Globus pallidus (tissue), 1 donor: ENCODE data around the gene NLK.
A peak's percentile ranks its signal among the peaks of the same experiment; 100 is the strongest.
"Not testable (repeated sequence)": the region's sequence is repeated elsewhere in the genome, so short reads cannot be mapped to it uniquely, and the experiment has no call there.

Source experiments
- DNase-seq: peaks from one replicate; pipeline ENCODE4 v3.0.0-alpha.2; 2015; ENCODE audit warnings: low spot score

NLK gene

DNA sequence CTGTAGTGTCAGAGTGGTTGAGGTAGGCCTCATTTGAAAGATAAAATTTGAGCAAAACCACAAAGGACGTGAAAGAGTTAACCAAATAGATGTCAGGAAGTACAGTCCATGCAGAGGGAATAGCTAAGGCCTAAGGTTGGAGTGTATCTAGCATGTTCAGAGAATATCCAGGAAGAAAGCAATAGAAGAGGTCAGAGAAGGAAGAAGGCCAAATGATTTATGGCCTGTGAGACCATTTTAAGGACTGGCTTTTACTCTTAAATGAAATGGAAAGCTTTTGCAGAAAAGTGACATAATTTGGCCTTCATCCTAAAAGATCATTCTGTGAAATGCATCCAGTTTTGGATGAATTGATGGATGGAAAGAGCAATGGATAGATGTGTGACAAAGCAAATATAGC lies 116.5 kb downstream of the NLK start:
- no peak for DNase-seq

DNA sequence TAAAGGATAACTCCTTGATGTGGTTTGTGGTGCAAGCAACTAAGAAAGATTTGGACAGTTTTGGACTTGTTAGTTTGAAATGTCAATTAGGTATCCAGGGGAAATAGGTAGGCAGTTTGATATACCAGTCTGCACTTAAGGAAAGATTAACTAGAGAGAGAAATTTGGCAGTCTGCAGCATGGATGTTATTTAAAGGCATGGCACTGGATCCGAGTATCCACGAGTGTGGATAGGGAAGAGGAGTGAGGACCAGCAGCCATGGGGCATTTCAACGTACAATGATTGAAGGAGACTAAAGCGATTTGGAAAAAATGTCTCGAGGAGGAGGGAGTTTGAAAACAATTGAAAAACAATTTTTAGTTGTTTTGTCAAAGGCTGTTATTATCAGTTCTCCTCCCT lies 117.4 kb downstream of the NLK start:
- no peak for DNase-seq

DNA sequence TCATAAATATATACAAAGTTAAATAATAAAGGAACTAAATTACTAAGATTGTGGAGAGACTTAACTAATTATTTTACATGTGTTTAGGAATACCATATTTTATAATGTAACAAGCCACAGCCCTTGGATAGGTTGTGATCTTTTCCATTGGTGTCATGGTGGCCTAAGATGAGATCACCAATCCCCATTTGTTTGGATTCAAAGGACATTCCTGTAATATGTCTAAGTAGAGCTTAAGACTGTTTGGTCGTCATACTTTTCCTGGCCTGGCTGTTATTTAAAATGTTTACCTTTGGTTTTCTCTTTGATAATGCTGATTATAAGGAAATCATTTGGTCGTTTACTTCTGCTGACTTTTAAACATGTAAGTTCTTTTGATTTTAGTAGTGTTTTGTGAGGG lies 118.1 kb downstream of the NLK start:
- no peak for DNase-seq

DNA sequence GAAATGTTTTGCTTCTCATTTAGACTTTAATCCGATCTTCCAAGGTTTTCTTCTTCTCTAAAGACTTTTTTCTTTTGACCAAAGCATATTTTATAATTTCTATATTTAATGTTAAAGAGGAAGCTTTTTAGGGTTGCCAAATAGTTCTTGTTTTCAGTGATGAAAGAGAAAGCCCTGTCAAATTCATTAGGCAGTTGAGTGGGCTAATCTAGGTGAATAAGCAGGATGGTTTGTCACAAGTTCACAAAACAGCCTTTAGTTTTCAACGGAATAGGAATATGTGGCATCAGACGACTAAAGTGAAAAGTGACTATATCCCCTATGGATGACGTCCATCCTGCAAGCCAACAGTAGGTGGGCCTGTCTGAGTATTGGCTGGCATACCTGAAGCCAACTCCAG lies 118.8 kb downstream of the NLK start:
- DNase-seq = no peak

DNA sequence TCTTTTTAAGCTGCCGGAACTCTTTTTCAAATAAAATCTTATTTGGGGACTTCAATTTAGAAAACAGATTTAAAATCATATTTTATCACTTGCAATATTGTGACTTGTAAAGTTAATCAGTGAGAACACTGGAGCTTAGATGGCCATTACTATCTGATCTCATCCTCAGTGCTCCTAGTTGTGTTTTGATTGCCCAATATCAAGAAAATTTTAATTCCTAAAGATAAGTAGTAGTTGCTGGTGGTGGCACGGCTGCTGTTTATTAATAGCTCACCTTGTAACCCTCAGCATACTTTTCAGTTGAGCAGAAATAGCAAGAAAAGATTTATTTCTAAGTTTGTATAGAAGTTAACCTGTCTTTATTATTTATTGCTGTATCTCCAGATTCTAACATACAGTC lies 124.0 kb downstream of the NLK start:
- DNase-seq = no peak

DNA sequence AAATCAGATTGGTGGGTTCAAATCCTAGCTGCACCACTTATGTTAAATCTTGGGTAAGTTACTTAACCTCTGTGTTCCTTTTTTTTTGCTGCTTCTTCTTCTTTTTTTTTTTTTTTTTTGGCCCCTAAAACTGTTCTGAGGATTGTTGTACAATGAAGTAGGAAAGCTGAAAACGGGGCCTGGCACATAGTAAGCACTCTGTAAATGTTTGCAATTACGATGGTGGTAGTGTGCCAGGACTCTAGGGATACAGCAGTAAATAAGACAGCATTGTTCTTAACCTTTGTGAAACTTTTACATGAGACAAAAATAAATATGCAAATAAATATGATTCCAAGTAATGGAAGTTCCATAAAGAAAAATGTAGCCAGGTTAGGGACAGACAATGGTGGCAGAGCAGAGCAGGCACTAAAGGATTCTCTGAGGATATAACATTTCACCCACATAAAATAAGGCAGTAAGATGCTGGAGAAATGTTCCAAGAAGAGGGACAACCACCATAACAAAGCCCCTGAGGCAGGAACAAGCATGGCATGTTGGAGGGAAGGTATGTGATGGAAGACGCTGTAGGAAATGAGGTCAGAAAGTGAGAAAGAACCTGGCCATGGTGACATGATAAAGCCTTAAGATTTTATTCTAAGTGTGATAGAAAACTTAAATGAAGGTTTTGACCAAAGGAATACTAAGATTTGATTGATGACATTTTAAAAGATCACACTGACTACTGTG lies 127.3 kb downstream of the NLK start:
- no peak for DNase-seq

DNA sequence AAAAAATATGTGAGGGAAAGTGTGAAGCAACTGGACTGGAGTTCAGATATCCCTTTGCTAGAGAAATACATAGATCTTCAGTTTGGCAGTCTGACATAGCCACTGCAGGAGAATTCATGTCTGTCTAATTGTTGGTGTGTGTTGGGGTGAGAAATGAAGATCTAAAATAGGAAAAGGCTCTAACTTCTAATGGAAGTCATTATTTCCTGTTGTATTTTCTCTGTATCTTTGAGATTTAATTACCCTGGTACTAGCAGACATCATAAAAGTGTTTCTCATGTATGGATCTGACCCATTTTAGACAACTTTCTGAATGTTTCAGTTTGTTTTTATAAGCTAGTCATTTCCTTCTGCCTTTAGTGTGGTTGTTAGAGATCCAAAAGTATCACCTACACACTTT lies 128.3 kb downstream of the NLK start:
- no peak for DNase-seq

DNA sequence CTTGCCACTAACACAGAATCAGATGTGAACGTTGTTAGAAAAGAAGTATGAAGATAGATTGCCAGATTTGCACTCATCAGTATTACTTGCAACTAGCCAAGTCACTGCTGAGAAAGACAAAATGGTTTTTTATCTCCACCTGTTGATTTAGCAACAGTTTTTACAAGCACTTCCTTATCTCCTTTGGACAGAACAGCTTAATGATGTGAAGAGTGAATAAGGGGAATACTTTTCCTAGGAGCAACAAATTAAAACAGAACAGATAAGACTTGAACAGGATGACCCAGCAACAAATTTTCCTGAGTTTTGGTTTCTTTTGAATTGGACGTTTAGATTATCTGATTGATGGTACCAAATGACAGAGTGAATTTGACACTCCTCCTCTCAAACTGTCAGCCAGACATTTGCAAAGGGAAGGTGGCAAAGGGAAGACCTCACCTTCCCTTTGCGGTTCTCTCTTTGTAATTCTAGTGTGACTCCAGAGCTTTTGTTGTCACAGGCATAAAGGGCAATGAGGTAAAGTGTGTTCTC lies 130.6 kb downstream of the NLK start:
- DNase-seq = no peak

DNA sequence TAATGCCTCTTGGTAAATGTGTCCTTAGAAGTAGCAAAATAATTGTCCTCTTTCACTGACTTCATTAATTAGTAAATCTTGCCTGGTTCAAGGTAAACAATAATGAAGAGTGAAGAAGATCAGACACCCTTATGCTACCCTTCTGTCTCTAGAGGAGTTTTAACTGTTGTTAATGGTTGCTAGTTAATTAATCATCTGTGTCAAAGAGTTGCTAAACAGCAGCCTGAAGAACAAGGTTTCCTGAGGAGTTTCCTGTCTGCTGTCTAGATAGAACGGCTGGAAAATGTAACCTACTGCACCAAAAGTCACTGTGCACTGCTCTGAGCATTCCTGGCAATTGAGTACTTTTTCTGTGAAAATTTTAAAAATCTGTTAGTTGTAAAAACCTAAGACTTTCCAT lies 131.3 kb downstream of the NLK start:
- DNase-seq = no peak

DNA sequence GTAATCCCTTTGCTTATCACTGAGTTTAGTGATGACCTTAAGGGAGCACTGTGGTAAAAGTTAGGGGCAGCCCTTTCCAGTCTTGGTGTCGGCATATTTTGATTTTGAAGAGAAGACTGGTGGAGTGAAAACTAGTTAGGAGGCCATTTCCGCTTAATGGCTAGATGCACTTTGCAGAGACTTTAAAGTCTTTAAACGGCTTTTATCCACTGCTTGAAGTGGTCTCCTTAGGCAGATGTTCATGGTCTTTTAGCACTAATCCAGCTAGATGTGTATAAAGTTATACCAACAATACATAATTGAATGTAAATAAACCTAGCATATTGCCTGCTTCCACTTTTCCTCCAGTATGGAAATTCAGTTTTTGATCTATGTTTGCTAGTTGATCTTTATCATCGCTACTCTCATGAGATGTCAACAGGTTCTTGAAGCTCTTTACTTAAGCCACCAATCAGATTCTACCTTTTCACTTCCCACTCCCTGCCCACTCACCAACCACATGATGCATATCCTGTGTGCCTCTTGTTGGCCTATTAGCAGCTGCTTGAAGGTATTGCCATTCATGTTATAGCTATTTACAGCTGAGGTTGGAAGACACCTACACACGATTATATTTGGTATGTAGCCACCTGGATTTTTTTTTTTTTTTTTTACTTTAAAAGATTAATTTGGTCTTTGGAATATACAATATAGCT lies 132.0 kb downstream of the NLK start:
- no peak for DNase-seq

DNA sequence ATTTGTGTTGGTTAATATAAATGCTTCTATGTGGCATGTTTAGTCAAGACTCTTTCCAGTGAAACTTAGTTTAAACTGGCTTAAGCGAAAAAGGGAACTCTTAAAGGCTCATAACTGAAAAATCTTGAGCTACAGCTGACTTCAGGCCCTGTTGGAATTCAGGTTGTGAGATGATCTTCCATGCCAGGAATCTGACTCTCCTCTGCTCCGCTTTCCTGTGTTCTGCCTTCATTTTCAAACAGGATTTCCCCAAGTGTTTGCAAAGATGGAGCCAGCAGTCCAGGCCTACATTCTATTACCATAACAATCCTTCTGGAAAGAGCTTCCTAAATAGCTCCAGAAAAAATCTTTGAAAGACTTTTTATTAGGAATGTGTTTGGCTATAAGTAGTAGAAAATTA lies 134.9 kb downstream of the NLK start:
- DNase-seq = no peak

DNA sequence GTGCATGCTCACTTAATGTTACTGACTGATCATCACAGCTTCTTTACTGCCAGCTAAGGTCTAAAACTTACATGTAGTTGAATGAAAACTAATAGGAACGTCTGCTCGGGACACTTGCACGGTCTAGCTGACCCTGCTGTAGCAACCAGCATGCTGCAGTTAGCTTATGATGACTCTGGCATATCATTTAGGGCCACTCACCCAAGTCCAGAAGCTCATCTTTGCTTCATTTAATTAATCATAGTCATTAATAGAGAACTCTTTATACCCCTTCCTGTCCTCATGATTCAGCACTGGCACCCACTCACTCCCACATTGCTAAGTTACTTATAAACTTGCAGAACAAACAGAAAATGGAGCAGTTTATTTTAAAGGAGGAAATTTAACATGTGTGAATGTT lies 136.3 kb downstream of the NLK start:
- no peak for DNase-seq

DNA sequence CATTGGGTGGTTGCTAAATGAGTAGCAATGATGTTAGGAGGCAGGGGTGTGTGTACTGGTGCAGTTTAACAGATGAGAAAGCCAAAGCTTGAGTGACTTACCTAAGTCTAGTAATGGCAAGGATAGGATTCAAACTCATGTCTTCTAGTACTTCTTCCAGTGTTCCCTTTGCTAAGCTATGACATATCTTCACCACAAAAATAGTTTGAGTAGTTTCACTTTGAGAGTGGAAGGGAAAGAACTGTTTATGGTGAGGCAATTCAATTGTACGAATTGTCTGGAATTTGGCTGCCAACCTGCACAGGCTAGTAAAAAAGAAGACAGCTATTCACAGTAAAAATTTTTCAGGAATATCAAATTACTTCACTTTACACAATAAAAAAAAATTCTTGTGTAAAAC lies 138.0 kb downstream of the NLK start:
- no peak for DNase-seq

DNA sequence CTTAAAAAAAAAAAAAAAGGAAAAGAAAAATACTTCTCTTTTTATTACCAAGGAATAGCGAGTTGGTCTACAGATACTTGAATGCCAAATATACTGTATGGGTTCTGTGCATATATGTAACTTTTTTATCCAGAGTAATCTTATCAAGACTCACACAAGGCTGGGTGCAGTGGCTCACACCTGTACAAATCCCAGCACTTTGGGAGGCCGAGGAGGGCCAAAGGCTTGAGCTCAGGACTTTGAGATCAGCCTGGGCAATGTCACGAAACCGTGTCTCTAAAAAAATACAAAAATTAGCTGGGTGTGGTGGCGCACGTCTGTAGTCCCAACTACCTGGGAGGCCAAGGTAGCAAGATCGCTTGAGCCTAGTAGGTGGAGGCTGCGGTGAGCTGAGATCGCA lies 139.1 kb downstream of the NLK start:
- no peak for DNase-seq

DNA sequence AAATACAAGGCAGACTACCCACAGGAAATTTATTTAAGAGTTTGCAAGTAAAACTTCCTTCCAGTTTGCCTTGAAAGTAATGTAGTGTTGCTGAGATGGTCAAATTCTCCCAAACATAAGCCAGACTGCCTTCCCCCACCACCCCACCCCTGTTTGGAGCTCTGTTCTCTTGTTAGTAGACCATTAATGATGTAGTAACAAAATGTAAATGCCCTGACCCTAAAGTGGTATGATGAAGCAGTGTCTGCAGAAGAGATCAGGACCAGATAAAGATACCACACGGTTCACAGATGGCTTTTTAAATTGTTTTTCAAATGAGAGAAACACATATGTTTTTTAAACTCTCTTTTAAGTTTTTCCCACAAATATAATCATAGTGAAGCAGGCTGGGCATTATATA lies 140.1 kb downstream of the NLK start:
- no peak for DNase-seq

DNA sequence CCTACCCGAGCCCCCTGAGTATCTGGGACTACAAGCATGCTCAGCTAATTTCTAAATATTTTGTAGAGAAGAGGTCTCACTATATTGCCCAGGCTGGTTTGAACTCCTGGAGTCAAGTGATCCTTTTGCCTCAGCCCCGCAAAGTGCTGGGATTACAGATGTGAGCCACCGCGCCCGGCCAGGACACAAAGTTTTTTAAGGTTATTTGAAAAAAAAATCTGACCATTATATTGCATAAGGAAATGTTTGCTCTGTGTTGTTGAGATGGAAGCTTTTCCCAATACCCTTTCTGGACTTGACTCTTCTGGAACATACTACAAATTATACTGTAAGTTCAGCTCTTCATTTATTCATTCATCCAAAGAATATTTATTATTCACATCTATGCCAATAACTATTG lies 143.2 kb downstream of the NLK start:
- DNase-seq = no peak

DNA sequence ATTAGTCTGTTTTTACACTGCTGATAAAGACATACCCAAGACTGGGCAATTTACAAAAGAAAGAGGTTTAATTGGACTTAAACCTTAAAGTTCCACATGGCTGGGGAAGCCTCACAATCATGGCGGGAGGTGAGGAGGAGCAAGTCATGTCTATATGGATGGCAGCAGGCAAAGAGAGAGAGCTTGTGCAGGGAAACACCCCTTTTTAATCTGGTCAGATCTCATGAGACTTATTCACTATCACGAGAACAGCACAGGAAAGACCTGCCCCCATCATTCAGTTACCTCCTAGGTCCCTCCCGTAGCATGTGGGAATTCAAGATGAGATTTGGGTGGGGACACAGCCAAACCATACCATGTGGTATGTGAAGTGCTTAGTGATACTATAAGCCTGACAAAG lies 144.0 kb downstream of the NLK start:
- not testable (repeated sequence) for DNase-seq

DNA sequence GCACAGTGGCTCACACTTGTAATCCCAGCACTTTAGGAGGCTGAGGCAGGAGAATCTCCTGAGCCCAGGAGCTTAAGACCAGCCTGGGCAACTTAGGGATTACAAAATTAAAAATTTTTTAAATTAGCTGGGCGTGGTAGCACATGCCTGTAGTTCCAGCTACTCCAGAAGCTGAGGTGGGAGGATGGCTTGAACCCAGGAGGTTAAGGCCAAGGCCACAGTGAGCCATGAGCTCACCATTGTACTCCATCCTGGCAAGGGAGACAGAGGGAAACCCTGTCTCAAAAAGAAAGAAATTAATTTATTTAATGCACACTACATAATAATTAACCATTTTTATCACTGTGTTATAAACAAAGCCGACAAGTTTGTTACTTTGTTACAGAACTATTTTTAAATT lies 145.5 kb downstream of the NLK start:
- no peak for DNase-seq

DNA sequence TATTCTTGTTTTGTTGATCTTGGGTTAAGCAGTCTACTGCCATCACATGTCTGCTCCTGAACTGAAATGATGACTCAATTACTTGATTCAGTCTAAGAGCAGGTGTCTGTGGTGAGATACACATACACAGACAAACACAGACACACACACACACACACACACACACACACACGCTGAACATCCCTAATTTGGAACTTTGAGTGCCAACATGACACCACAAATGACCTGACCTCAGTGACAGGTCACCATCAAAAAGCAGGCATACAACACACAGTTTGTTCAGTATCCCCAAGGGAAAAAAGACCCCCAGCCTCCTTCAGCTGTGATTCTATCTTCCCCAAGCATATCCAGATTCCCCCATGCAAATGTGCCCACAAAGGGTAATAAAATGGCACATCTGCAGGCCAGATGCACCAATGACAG lies 146.4 kb downstream of the NLK start:
- DNase-seq = no peak

DNA sequence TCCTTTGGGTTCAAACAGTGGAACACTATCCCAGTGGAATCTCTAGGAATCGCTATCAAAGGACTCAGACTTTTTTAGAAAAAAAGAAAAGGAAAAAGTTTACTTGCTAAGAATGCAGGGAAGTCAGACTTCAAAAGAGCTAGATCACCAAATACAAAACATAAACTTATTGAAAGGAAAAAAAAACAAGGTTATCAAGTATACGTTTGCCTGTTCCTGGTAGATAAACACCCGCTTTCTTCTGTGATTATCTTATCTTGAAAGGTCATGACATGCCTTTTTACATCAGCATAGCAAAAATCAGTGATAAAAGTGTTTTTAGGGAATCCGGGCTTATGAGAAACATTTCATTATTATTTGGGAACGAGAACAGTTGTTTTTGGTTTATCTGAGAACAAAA lies 147.2 kb downstream of the NLK start:
- DNase-seq = no peak

DNA sequence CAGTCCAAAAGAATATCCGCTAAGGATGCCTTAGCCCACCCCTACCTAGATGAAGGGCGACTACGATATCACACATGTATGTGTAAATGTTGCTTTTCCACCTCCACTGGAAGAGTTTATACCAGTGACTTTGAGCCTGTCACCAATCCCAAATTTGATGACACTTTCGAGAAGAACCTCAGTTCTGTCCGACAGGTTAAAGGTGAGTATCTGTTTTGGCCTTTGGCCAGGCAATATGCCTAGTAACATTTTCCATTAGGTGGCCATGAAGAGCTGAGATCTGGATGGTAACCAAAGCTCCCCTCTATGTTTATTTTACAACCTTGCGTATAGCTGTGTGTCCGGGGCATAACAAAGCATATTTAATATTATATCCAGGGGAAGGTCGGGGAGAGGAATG lies 148.5 kb downstream of the NLK start:
- DNase-seq = no peak

DNA sequence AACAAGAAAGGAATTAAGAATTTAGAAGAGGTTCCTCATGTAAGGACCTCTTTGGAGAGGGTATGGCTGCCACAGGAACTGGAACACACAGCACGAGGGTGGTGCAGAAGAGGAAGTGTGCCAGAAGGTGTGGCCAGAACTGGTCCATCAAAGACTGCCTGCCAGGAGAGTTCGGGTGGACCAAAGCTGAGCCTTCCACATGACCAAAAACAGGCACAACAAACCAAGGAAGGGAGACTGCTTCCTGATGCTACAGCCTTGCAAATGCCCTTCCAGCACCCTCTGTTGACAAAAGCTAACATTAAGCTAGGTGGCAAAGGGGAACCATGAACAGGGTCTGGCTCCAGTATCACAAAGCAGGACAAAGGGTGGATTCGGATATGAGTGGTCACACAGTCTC lies 150.8 kb downstream of the NLK start:
- DNase-seq = peak; percentile 61

DNA sequence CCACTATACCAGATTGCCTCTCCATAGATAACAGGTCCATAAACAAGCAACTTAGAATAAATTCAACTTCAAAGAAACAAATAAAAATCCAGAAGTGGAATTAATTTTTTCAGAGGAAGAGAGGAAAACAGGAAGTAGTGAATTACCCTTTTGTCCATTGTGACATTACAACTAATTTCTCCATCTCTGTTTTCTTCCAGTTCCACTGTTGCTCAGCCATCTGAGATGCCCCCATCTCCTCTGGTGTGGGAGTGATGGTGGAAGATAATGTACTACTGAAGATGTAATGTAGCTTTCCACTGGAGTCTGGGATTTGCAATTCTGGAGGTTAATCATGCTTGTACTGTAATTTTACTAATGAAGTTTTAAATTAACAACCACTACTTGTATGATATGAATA lies 151.9 kb downstream of the NLK start:
- no peak for DNase-seq

DNA sequence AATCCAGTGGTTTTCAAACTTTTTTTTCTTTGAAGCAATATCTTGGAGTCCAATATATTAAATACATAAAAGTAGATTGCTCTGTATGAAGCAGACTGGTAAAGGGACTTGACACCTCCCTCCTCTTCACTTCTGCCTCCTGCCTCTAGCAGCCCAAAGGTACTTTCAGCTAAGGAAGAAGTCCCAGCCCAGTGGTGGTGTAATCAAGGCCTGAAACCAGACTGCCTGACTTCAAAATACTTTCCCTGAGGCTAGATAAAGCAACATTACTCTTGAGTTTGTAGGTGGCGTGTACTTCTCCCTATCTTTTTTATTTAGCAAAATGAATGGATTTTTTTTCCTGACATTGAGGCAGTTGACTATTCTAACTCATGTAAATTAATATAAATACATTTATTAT lies 154.2 kb downstream of the NLK start:
- DNase-seq = no peak
